Body of pancreas (tissue), 4 donors: ENCODE results near the gene CEMIP2.

Experiments used
- CTCF ChIP-seq, 7 experiments: fragments of 450-650 bp in 4 of 7; fragments of 200-600 bp in 3 of 7; sonication (generic) in 3 of 7; IDR thresholded peaks; one replicate each; pipeline ENCODE4 v1.5.1; 2016 to 2019; ENCODE audit warnings: antibody characterized with exemption in 7 of 7
- POLR2A ChIP-seq, 3 donors: fragments of 450-650 bp; IDR thresholded peaks; one replicate each; pipeline ENCODE4 v1.6.1; 2016; ENCODE audit warnings: antibody characterized with exemption in 3 of 3, mild to moderate bottlenecking in 2 of 3

- TF ChIP-seq CTCF (IDR thresholded peaks at IDR 0.05) (no peak), POLR2A (IDR thresholded peaks at IDR 0.05) (no peak)
Observed at GRCh38 chr9:71671289-71671688, 97.0 kb downstream of the CEMIP2 start.
